Stomach smooth muscle (tissue), 2 donors: ENCODE data around the gene SOS1.

Source experiments
- H3K27ac ChIP-seq: one replicate; pipeline ENCODE4 v1.7.0; 2013; ENCODE audit warnings: mild to moderate bottlenecking, low read length, inconsistent platforms
- H3K27me3 ChIP-seq, 2 donors: one replicate each; pipeline ENCODE4 v1.7.0; 2013; ENCODE audit warnings: low read length in 2 of 2; ENCODE audit not compliant: insufficient read depth in 2 of 2, control insufficient read depth in 1 of 2
- H3K36me3 ChIP-seq, 2 donors: one replicate each; pipeline ENCODE4 v1.7.0; 2013; ENCODE audit warnings: low read length in 2 of 2; ENCODE audit not compliant: control insufficient read depth in 2 of 2, insufficient read depth in 2 of 2
- H3K4me1 ChIP-seq: one replicate; pipeline ENCODE4 v1.7.0; 2013; ENCODE audit warnings: low read length; ENCODE audit not compliant: control insufficient read depth, insufficient read depth
- H3K4me3 ChIP-seq, 2 donors: one replicate each; pipeline ENCODE4 v1.7.0; 2013; ENCODE audit warnings: low read length in 2 of 2
- H3K9ac ChIP-seq, 2 donors: one replicate each; pipeline ENCODE4 v1.7.0; 2013; ENCODE audit warnings: low read length in 2 of 2, mild to moderate bottlenecking in 1 of 2
- H3K9me3 ChIP-seq, 2 donors: one replicate each; pipeline ENCODE4 v1.7.0; 2013; ENCODE audit warnings: low read length in 2 of 2; ENCODE audit not compliant: control insufficient read depth in 2 of 2
- donor health status: healthy.
- donor health status: Pancreatic carcinoma.

Gene SOS1

DNA sequence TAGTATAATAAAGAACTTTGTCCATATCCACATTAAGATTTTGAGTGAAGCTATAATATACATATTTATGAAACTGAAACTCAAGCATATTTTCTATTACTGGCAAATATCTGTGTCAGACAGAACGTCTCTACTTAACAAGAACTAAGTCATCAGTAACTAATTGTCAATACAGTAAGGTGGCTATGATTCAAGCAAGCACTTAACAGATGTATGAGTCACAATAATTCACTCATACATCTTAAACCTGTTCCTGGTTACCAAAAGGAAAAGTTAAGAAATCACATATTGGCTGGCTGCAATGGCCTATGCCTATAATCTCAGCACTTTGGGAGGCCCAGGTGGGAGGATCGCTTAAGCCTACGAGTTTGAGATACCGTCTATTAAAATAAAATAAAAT, 96.0 kb downstream of the SOS1 start:
- H3K27me3 ChIP-seq, result no peaks in the 10 kb centered on the region
- no peak overlapping the region for H3K27ac ChIP-seq
- H3K4me1 ChIP-seq, result no peaks in the 10 kb centered on the region
- no peaks in the 10 kb centered on the region for H3K9me3 ChIP-seq
- no peak overlapping the region for H3K9ac ChIP-seq
- H3K36me3 ChIP-seq, result peaks cover 0 to 2% of the 10 kb centered on the region in 2 donors
- no peak overlapping the region for H3K4me3 ChIP-seq

DNA sequence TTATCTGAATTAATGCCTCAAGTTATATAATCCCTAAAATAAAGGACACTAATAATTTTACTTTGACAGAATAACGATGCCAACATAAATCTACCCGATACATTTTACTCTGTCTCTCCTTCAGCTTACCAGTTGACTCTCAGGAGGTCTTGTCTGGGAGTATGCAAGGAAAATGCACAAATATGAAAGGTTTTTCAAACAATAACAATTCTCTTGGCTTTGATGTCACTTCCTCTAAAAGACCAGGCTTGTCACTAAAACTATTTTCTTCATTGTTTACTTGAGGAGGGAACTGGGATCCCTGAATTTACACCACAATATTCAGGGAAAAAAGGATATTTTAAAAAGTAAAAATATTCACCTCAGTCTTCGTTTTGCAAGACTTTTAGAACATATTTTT, 97.2 kb downstream of the SOS1 start:
- Histone ChIP-seq H3K4me1 (no peaks in the 10 kb centered on the region), H3K9ac (no peak overlapping the region), H3K36me3 (peaks cover 0 to 2% of the 10 kb centered on the region in 2 donors), H3K9me3 (no peaks in the 10 kb centered on the region), H3K27ac (no peak overlapping the region), H3K27me3 (no peaks in the 10 kb centered on the region), H3K4me3 (no peak overlapping the region)

DNA sequence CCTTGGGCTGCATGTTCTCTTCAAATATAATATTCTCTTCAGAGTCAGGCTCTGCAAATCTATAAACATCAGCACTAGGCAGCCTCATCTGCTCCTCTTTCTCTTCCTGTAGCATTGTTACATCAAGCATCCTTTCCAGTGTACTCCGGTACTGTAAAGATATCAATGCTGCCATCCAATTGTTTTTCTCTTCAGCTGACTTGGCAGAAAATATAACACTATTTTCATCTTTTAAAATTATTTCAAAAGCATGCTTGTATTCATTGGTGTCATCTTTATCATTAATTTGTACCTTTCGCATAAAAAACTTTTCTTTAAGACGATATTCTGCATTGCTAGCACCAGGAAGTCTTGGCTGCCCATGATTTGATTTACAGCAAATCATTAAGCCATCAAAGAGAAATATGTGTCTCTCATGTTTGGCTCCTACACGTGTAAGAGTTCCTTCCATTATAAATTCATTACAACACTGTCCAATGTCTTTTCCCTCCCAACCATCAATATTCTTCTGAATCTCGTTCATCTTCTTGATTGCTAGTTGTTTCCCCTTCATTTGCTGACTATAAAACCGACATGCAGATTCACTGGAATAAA, 98.1 kb downstream of the SOS1 start:
- Histone ChIP-seq H3K27me3 (no peaks in the 10 kb centered on the region), H3K9ac (no peak overlapping the region), H3K4me3 (no peak overlapping the region), H3K9me3 (no peaks in the 10 kb centered on the region), H3K27ac (no peak overlapping the region), H3K4me1 (no peaks in the 10 kb centered on the region), H3K36me3 (peaks cover 0 to 2% of the 10 kb centered on the region in 2 donors)

DNA sequence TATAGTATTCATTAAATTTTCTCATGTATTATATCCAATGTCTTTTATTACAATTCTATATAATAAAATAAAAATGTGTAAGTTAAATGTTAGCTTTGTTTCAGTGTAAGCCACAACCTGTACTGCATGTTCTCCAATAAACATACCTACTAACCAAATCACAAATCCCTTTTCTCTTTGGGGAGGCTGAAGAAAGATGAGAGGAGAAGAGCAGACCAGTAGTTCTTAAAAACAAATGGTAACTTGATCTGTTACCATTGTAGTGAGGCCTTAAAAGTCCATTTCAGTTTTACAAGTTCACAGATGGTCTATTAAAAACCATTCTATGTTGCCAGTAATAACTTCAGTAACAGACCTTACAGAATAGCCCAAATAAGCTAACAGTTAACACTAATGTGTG, 100.5 kb downstream of the SOS1 start:
- Histone ChIP-seq H3K36me3 (peaks cover 0 to 2% of the 10 kb centered on the region in 2 donors), H3K4me1 (no peaks in the 10 kb centered on the region), H3K9me3 (no peaks in the 10 kb centered on the region), H3K27me3 (no peaks in the 10 kb centered on the region), H3K9ac (no peak overlapping the region), H3K27ac (no peak overlapping the region), H3K4me3 (no peak overlapping the region)

DNA sequence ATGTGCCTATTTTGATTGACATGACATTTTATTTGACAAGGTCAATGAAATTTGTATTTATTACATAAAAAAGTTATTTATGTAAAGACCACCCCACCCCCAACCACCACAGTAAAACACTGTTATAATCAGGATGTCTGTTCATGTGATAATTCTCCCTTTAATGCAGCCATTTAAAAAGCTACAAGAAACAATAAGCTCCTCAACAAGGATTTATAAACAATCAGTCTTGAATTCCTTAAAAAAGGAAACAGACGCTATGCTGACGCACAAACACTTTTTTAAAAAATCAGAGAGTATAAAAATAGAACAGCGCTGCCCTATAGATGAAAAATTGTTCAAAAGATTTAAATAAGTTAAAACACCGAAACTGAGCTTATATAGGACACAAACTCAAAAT, 102.2 kb downstream of the SOS1 start:
- Histone ChIP-seq H3K9ac (no peak overlapping the region), H3K36me3 (peaks cover 0 to 2% of the 10 kb centered on the region in 2 donors), H3K27ac (no peak overlapping the region), H3K27me3 (no peaks in the 10 kb centered on the region), H3K4me3 (no peak overlapping the region), H3K9me3 (no peaks in the 10 kb centered on the region), H3K4me1 (no peaks in the 10 kb centered on the region)

DNA sequence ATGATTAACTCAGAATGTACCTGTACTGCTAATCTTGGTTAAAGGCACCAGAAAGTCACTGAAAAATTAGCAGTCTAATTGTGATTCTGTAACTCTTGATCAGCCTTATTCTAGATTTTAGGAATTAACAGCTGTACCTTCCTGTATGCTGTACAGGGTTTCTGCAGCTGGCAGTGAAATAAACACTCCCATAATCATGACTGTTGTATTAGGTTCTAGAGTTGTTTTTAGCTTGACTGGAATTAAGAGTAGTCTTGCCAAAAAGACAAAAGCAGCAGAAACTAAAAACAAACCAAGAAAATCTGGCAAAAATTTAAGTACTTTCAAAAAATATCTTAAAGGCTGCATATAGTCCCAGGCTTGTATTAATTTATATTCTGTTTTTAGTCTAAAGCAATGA, 103.5 kb downstream of the SOS1 start:
- H3K9ac ChIP-seq, result no peak overlapping the region
- H3K27ac ChIP-seq, result no peak overlapping the region
- no peaks in the 10 kb centered on the region for H3K27me3 ChIP-seq
- no peaks in the 10 kb centered on the region for H3K4me1 ChIP-seq
- H3K9me3 ChIP-seq, result no peaks in the 10 kb centered on the region
- peaks cover 2 to 7% of the 10 kb centered on the region in 2 donors for H3K36me3 ChIP-seq
- no peak overlapping the region for H3K4me3 ChIP-seq

DNA sequence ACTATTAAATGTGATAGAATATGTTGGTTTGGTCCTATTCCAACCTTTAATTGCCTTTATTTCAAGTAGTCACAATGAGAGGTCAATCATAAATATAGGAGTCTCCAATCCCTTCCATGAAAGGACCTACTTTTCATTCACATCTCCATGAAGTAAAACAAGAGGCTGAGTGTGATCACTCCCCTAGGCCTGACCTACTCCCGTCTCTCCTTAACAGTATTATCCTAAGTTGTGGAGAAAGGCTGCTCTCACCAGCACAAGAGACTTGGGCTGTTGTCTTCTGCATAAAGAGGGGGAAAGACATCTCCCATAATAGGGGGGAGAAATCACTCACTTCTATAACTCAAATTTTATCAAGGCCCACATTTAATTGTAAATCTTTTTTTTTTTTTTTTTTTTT, 105.4 kb downstream of the SOS1 start:
- H3K9me3 ChIP-seq, result no peaks in the 10 kb centered on the region
- H3K27ac ChIP-seq, result no peak overlapping the region
- H3K4me1 ChIP-seq, result no peaks in the 10 kb centered on the region
- no peak overlapping the region for H3K9ac ChIP-seq
- H3K4me3 ChIP-seq, result no peak overlapping the region
- peaks cover 7 to 11% of the 10 kb centered on the region in 2 donors for H3K36me3 ChIP-seq
- no peaks in the 10 kb centered on the region for H3K27me3 ChIP-seq

DNA sequence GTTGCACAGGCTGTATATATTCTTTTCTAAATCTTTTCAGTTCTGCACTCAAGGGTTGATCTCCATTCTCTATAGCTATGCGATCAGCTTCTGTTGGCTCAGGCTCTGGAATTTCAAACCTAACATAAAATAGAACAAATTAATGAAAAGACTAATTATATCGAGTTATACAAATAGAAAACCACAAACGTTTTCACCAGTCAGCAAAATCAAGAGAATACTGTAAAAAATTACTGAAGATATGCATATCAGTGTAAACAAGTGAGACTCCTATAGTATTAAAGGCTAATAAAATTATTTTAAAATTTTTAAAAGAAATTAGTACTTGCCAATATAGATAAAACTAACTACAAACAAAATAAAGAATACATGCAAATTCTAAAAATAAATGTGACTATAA, 107.0 kb downstream of the SOS1 start:
- no peaks in the 10 kb centered on the region for H3K9me3 ChIP-seq
- no peak overlapping the region for H3K4me3 ChIP-seq
- H3K4me1 ChIP-seq, result no peaks in the 10 kb centered on the region
- H3K36me3 ChIP-seq, result peaks cover 7 to 15% of the 10 kb centered on the region in 2 donors
- no peak overlapping the region for H3K27ac ChIP-seq
- H3K27me3 ChIP-seq, result no peaks in the 10 kb centered on the region
- H3K9ac ChIP-seq, result no peak overlapping the region

DNA sequence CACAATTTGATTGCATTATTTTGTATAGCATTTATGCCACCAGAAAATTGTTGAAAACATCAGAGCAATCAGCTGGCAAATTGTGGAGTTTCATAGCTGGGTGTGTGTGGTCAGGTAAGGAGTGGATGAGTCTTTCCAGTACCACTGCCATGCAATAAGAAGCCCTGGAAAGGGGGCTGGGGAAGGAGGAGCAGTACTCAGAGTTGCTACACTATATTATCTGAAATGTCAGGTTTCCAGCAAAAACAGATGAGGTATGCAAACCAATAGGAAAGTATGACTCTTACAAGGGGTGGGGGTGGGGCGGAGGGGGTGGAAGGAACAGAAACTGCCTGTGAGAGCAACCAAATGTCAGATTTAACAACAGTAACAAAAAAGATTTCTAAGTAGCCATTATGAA, 112.2 kb downstream of the SOS1 start:
- no peak overlapping the region for H3K9ac ChIP-seq
- no peaks in the 10 kb centered on the region for H3K9me3 ChIP-seq
- no peaks in the 10 kb centered on the region for H3K27me3 ChIP-seq
- H3K4me3 ChIP-seq, result no peak overlapping the region
- no peaks in the 10 kb centered on the region for H3K4me1 ChIP-seq
- H3K27ac ChIP-seq, result no peak overlapping the region
- H3K36me3 ChIP-seq, result peaks cover 18 to 26% of the 10 kb centered on the region in 2 donors

DNA sequence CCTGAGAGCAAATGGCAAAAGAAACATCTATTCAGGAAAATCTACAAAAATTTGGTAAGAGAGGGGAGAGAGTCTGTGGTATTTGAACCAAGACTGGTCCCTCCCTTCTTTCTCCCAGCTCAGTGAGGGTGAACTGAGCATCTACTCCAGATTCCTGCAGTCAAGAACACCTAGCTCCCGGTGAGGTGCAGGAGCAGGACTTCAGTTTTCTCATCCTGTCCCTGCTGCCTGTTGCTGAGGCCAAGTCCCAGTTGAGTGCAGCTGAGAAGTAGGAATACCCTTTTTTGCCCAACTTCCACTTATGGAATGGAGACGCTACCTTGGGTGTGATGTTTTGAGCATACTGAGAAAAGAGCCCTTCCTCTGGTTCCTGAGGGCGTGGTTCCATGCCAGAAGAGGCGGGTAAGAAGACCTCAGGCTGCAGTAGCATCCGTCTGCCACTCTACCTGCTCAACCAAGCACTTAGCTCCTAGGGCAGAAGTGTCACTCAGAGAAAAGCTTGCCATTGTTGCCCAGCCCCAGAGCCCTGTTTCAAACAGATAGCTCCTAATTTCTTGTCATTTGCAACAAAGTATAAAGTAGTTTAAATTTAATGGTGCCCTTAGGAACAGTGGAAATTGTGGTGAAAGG, 112.9 kb downstream of the SOS1 start:
- Histone ChIP-seq H3K36me3 (peaks cover 17 to 22% of the 10 kb centered on the region in 2 donors), H3K4me3 (no peak overlapping the region), H3K9ac (no peak overlapping the region), H3K9me3 (no peaks in the 10 kb centered on the region), H3K27me3 (no peaks in the 10 kb centered on the region), H3K27ac (no peak overlapping the region), H3K4me1 (no peaks in the 10 kb centered on the region)

DNA sequence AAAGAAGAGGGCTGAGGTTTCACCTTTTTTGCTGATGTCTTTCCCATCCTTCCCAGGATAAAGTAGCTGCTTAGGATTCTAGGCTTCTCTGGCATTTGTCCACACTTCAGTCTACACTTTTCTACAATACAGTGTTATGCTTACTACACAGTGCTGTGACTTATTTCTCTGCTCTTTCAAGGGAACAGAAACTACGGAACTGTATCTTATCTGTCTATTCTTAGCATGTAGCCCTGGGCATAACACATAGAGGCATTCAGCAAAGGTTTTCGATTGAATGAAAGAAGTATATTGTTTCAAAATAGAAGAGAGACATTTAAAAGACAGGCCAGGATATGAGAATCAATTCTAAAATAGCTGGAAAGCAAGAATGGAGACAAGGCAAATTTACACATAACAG, 120.3 kb downstream of the SOS1 start:
- peaks cover 24 to 32% of the 10 kb centered on the region in 2 donors for H3K36me3 ChIP-seq
- H3K4me3 ChIP-seq, result no peak overlapping the region
- no peak overlapping the region for H3K9ac ChIP-seq
- no peaks in the 10 kb centered on the region for H3K9me3 ChIP-seq
- no peaks in the 10 kb centered on the region for H3K27me3 ChIP-seq
- no peaks in the 10 kb centered on the region for H3K4me1 ChIP-seq
- H3K27ac ChIP-seq, result no peak overlapping the region
